ENCODE results near the gene ELK4.

The ELK4 gene

GRCh38 chr1:205595861-205596260 lies 36.0 kb downstream of the ELK4 start:
- no peak overlapping the region for H3K27ac ChIP-seq
- no peak for TF ChIP-seq ZFX (IDR thresholded peaks at IDR 0.05; ENCODE audit: borderline replicate concordance)
- TF ChIP-seq, protein P1, sequence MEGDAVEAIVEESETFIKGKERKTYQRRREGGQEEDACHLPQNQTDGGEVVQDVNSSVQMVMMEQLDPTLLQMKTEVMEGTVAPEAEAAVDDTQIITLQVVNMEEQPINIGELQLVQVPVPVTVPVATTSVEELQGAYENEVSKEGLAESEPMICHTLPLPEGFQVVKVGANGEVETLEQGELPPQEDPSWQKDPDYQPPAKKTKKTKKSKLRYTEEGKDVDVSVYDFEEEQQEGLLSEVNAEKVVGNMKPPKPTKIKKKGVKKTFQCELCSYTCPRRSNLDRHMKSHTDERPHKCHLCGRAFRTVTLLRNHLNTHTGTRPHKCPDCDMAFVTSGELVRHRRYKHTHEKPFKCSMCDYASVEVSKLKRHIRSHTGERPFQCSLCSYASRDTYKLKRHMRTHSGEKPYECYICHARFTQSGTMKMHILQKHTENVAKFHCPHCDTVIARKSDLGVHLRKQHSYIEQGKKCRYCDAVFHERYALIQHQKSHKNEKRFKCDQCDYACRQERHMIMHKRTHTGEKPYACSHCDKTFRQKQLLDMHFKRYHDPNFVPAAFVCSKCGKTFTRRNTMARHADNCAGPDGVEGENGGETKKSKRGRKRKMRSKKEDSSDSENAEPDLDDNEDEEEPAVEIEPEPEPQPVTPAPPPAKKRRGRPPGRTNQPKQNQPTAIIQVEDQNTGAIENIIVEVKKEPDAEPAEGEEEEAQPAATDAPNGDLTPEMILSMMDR (IDR thresholded peaks at IDR 0.05), result no peak

DNA sequence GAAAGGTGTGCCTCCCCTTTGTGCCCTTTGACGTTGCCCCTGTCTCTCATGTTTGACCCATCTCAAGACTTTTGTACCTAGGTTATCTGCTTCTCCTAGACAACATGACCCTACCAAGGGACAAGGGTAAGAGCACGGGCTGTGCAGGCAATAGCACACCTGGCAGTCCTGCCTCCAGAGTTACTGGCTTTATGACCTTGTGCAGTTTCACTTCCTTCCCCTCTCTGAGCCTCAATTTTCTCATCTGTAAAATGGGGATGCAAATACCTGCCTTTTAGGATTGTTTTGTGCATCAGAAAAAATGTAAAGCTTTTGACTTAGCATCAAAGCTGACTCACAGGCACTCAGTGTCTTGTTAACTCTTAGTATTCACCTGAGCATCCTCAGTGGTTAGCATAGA lies 36.4 kb downstream of the ELK4 start:
- H3K27ac ChIP-seq, result no peak overlapping the region
- TF ChIP-seq ZFX (IDR thresholded peaks at IDR 0.05; ENCODE audit: borderline replicate concordance), result no peak
- TF ChIP-seq, protein P1 (IDR thresholded peaks at IDR 0.05), result no peak

- TF ChIP-seq, protein P1 (IDR thresholded peaks at IDR 0.05), result no peak
- TF ChIP-seq ZFX (IDR thresholded peaks at IDR 0.05; ENCODE audit: borderline replicate concordance), result no peak
- H3K27ac ChIP-seq, result no peak overlapping the region
Measured at GRCh38 chr1:205594846-205595245, 37.0 kb downstream of the ELK4 start.

GRCh38 chr1:205593967-205594366 lies 37.8 kb downstream of the ELK4 start:
- no peak for TF ChIP-seq ZFX (IDR thresholded peaks at IDR 0.05; ENCODE audit: borderline replicate concordance)
- TF ChIP-seq, protein P1 (IDR thresholded peaks at IDR 0.05), result no peak
- H3K27ac ChIP-seq, result no peak overlapping the region

DNA sequence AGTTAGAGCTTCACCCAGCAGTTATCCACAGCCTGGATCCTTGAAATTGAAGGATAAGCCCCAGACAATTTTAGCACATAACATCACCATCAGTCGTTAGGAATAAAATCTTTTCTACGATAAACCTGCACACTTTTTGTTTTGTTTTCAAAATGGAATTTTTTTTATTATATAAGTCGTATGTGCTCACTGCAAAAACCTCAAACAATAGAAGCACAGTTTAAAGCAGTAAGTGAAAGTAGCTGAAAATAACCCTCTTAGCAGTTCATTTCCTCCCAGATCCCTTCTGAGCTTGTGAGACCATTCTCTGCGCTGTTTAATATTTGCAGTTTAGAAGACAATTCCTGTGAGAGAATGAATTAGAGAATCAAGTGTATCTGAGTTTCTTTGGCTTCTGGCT lies 38.3 kb downstream of the ELK4 start:
- no peak overlapping the region for H3K27ac ChIP-seq
- TF ChIP-seq, protein P1 (IDR thresholded peaks at IDR 0.05), result no peak
- TF ChIP-seq ZFX (IDR thresholded peaks at IDR 0.05; ENCODE audit: borderline replicate concordance), result no peak

DNA sequence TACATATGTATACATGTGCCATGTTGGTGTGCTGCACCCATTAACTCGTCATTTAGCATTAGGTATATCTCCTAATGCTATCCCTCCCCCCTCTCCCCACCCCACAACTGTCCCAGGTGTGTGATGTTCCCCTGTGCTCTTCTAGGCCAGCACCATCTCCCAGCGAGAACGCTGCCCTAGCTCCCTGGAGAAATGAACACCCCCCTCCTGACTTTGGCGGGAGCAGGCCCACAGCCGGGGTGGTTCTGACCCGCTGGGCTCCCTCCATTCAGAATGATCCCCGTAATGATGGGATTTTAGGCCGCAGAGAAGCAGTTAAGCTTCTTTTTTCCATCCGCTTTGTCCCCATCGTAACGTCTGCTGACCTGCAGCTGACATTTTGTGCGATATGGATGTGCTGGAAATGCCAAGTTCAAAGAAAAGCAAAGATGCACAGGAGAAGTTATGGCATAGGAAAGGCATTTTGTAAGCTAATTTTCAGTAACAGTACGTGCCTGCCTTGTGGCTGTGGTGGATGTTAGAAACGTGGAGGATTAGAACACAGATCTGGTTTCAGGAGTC lies 39.3 kb downstream of the ELK4 start:
- TF ChIP-seq, protein P1 (IDR thresholded peaks at IDR 0.05), result no peak
- no peak for TF ChIP-seq ZFX (IDR thresholded peaks at IDR 0.05; ENCODE audit: borderline replicate concordance)
- H3K27ac ChIP-seq, result peak overlapping the region; percentile 25

DNA sequence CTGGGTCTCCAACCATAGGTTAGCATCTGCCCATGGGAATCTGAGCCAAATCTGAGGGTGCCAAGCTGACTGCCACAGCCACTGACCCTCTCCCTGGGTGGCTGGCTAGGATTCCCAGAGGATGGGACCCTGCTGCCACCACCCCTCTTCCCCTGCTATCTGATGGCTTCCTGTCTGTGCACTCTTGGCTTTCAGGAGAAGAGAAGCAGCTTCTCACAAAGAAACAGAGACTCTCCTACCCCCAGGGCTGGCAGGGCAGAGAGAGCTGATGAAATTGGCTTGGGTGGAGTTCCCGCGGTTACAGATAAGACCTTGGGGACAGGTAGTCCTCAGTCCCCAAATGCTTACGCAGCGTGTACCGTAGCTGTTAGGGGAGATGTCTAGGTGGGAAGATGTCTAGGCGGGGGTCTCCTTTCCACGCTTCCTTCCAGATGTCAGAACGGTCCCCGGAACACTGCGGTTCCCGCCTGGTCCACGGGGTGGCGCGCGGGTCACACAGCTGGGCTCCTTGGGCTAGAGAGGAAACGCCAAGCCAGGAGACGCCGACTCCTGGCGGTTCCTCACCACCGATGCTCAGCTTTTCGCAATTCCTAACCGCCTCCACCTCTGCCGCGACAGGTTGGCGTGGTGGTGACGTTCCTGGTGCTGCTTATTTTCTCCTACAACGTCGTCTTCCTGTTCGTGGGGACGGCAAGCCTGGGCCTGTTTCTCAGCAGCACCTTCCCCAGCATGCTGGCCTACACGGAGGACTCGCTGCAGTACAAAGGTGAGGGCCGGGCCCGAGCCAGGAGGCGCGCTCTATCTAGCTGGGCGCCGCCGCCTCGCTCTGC lies 40.1 kb downstream of the ELK4 start:
- TF ChIP-seq, protein P1 (IDR thresholded peaks at IDR 0.05), result peak; percentile 100
- TF ChIP-seq ZFX (IDR thresholded peaks at IDR 0.05; ENCODE audit: borderline replicate concordance), result no peak
- H3K27ac ChIP-seq, result peak overlapping the region; percentile 25

All from 22Rv1 (cell line).